RWPE2 (cell line): ENCODE data around the gene KCNK15.

Experiments used
- ATAC-seq: fragments of 200-7000 bp; cut with Tn5 transposase; 3 replicates; pipeline ENCODE4 v1.9.1; 2021; ENCODE audit warnings: low read depth
- DNase-seq: peaks from one replicate; pipeline ENCODE4 v3.0.0-alpha.2; 2020; ENCODE audit warnings: low spot score
- H3K27ac ChIP-seq: fragments of 450-650 bp; 2 replicates; pipeline ENCODE4 v1.5.1; 2017; ENCODE audit warnings: mild to moderate bottlenecking; ENCODE audit not compliant: poor library complexity, severe bottlenecking
- H3K27me3 ChIP-seq: fragments of 250-450 bp; sonication (Bioruptor Pico); 2 replicates; pipeline ENCODE4 v1.5.1; 2021; ENCODE audit warnings: mild to moderate bottlenecking, moderate library complexity; ENCODE audit not compliant: insufficient read depth, poor library complexity, severe bottlenecking
- H3K36me3 ChIP-seq: fragments of 250-450 bp; sonication (Bioruptor Pico); 2 replicates; pipeline ENCODE4 v1.5.1; 2020; ENCODE audit warnings: low read depth, mild to moderate bottlenecking, moderate library complexity
- H3K4me1 ChIP-seq: fragments of 250-450 bp; sonication (Bioruptor Pico); 2 replicates; pipeline ENCODE4 v1.5.1; 2021; ENCODE audit warnings: mild to moderate bottlenecking, moderate library complexity; ENCODE audit not compliant: insufficient read depth, poor library complexity, severe bottlenecking
- H3K4me3 ChIP-seq: fragments of 250-450 bp; sonication (Bioruptor Pico); 2 replicates; pipeline ENCODE4 v1.5.1; 2021; ENCODE audit warnings: mild to moderate bottlenecking, moderate library complexity; ENCODE audit not compliant: severe bottlenecking
- H3K9me3 ChIP-seq: fragments of 250-450 bp; sonication (Bioruptor Pico); 2 replicates; pipeline ENCODE4 v1.5.1; 2021; ENCODE audit warnings: mild to moderate bottlenecking, moderate library complexity; ENCODE audit not compliant: severe bottlenecking
- CTCF ChIP-seq: fragments of 450-650 bp; IDR thresholded peaks from one replicate; pipeline ENCODE4 v1.5.1; 2017; ENCODE audit warnings: mild to moderate bottlenecking, moderate library complexity; ENCODE audit not compliant: poor library complexity, severe bottlenecking

KCNK15 gene

GRCh38 chr20:44719841-44720240 is 25.8 kb upstream of the KCNK15 start:
- TF ChIP-seq CTCF, result no peak
- peak overlapping the region; percentile 84 for H3K27ac ChIP-seq
- DNase-seq, result no peak
- H3K27me3 ChIP-seq, result no peaks in the 10 kb centered on the region
- H3K4me3 ChIP-seq, result no peak overlapping the region
- no peaks in the 10 kb centered on the region for H3K9me3 ChIP-seq
- peaks cover 41% of the 10 kb centered on the region for H3K4me1 ChIP-seq
- no peak for ATAC-seq
- H3K36me3 ChIP-seq, result no peaks in the 10 kb centered on the region

- DNase-seq (peak; percentile 95), ATAC-seq (peak; percentile 85)
- Histone ChIP-seq H3K9me3 (no peaks in the 10 kb centered on the region), H3K27me3 (no peaks in the 10 kb centered on the region), H3K36me3 (no peaks in the 10 kb centered on the region), H3K4me1 (peaks cover 33% of the 10 kb centered on the region), H3K4me3 (no peak overlapping the region), H3K27ac (peak overlapping the region; percentile 84)
- TF ChIP-seq CTCF, result no peak
Observed at GRCh38 chr20:44720621-44720996, 25.1 kb upstream of the KCNK15 start.

GRCh38 chr20:44720997-44721784 is 24.5 kb upstream of the KCNK15 start:
- DNase-seq (no peak), ATAC-seq (peak; percentile 62)
- H3K9me3 ChIP-seq, result no peaks in the 10 kb centered on the region
- H3K27me3 ChIP-seq, result no peaks in the 10 kb centered on the region
- H3K27ac ChIP-seq, result peak overlapping the region; percentile 84
- H3K4me1 ChIP-seq, result peaks cover 27% of the 10 kb centered on the region
- no peak for TF ChIP-seq CTCF
- no peaks in the 10 kb centered on the region for H3K36me3 ChIP-seq
- H3K4me3 ChIP-seq, result no peak overlapping the region

GRCh38 chr20:44721785-44722054 is 23.9 kb upstream of the KCNK15 start:
- no peak for DNase-seq
- Histone ChIP-seq H3K4me3 (no peak overlapping the region), H3K27me3 (no peaks in the 10 kb centered on the region), H3K36me3 (no peaks in the 10 kb centered on the region), H3K9me3 (no peaks in the 10 kb centered on the region), H3K4me1 (peaks cover 22% of the 10 kb centered on the region), H3K27ac (peak overlapping the region; percentile 84)
- TF ChIP-seq CTCF, result no peak
- no peak for ATAC-seq

GRCh38 chr20:44722990-44723389 is 22.7 kb upstream of the KCNK15 start:
- ATAC-seq (no peak), DNase-seq (no peak)
- Histone ChIP-seq H3K4me1 (peaks cover 22% of the 10 kb centered on the region), H3K36me3 (no peaks in the 10 kb centered on the region), H3K4me3 (no peak overlapping the region), H3K27ac (no peak overlapping the region), H3K27me3 (no peaks in the 10 kb centered on the region), H3K9me3 (no peaks in the 10 kb centered on the region)
- TF ChIP-seq CTCF, result no peak
